ENCODE data around the gene GUCD1. TPM values are rescaled to one million over a fixed set of nuclear protein-coding genes. Genes with fewer than 3 reads are reported as not detected.

The GUCD1 gene
- total and polyA plus RNA-seq, 2 of the 8 experiments (the other 6 are each of a cell fraction or from before 2014, with no cell fraction given): 85.2 to 128 TPM

DNA sequence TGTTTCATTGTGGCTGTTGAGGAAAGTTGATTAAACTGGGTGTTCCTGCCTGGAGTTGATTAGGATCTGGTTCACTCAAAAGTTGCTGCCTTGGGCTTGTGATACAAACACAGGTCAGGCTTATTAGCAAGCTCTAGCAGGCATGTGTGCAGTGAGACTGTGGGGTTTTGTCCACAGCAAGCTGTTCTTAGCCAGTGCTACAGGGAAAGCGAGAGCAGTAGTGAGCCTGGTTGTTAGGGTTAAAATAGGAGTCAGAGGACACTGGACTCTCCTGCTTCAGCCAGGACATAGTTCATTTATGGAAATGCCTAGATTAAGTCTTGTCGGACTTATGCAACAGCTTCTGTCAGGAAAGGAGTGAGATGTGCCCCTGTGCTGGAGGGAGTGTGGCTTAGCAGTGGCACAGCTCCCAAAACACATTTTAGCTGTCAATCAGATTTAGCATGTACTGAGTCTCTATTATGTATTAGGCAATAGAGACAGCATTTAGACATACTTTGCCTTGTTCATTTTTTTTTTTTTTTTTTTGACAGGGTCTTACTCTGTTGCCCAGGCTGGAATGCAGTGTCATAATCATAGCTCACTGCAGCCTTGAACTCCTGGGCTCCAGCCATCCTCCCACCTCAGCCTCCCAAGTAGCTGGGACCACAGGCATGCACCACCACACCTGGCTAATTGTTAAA, 9.6 kb upstream of the GUCD1 start:
- H3K27me3 ChIP-seq (replicated peaks in 1 of 4; ENCODE audit: control insufficient read depth in 3 of 4, extremely low read depth in 1 of 4, insufficient read depth in 3 of 4, low read length in 3 of 4): no peaks in the 10 kb centered on the region
- ChIA-PET CTCF (ENCODE audit: partially characterized antibody) (interaction anchor here (0.9 kb wide), 1 partner anchor 14 kb away, joined by 3 read pairs; no protein-coding TSS in a partner anchor), POLR2A (ENCODE audit: partially characterized antibody) (interaction anchor here (1.3 to 9.0 kb wide), 5 partner anchors 9 to 27 kb away, joined by 3 to 91 read pairs (median 21); partner anchors contain the start of genes GUCD1, LRRC75B and SNRPD3)
- no peaks in the 10 kb centered on the region for H3K4me1 ChIP-seq (replicated peaks in 1 of 4; ENCODE audit: control insufficient read depth in 3 of 4, insufficient read depth in 4 of 4, low read length in 3 of 4)
- H3K27ac ChIP-seq (ENCODE audit: low read depth, low read length): no peak overlapping the region
- H3K23ac ChIP-seq (ENCODE audit: insufficient read length): no peak overlapping the region
- WGBS, 2 experiments (ENCODE audit: extremely low coverage in 1 of 2, insufficient coverage in 1 of 2, insufficient read length in 1 of 2, insufficient replicate concordance in 2 of 2, low coverage in 1 of 2, low lambda C conversion rate in 2 of 2, missing lambda C conversion rate in 1 of 2): 86% methylated on average over 2 of the region's 2 CpGs; no CpG with 5 or more reads in 1 of the 2 experiments
- no peak overlapping the region for H2AFZ ChIP-seq (ENCODE audit: low read length)
- no peak for FAIRE-seq
- peaks cover 18 to 62% (median 42%) of the 10 kb centered on the region in 4 experiments for H3K36me3 ChIP-seq (ENCODE audit: control insufficient read depth in 2 of 4, insufficient read depth in 4 of 4, low read length in 3 of 4)
- no peak overlapping the region for H4K8ac ChIP-seq (ENCODE audit: extremely low read depth, insufficient read depth, low read length)
- no peaks in the 10 kb centered on the region for H3K9me3 ChIP-seq (ENCODE audit: insufficient read depth in 2 of 2, low read depth in 1 of 2, low read length in 1 of 2)
- DNase-seq (ENCODE audit: low read depth in 1 of 2, low spot score in 2 of 2): no peak
- no peak overlapping the region for H2BK5ac ChIP-seq (ENCODE audit: low read depth, low read length)
- no peak overlapping the region for H2AK5ac ChIP-seq (ENCODE audit: low read depth, low read length)
- H3K79me1 ChIP-seq (ENCODE audit: low read depth, low read length): peaks cover 24% of the 10 kb centered on the region
- no peak overlapping the region for H3K4me2 ChIP-seq (ENCODE audit: insufficient read depth in 1 of 2, low read depth in 2 of 2, low read length in 2 of 2)
- peaks cover 46 to 77% of the 10 kb centered on the region in 2 experiments for H3K79me2 ChIP-seq (ENCODE audit: control insufficient read depth in 1 of 2, insufficient read depth in 2 of 2, low read length in 2 of 2)
- H4K20me1 ChIP-seq (replicated peaks in 1 of 2; ENCODE audit: control insufficient read depth in 1 of 2, insufficient read depth in 2 of 2, low read length in 2 of 2): peaks cover 15 to 40% of the 10 kb centered on the region in 2 experiments
- H3K9ac ChIP-seq (replicated peaks in 1 of 4; ENCODE audit: extremely low read depth in 1 of 4, low read depth in 3 of 4, low read length in 3 of 4): no peak overlapping the region
- no peak overlapping the region for H3K18ac ChIP-seq (ENCODE audit: extremely low read depth, low read length)
- H2BK120ac ChIP-seq (replicated peaks; ENCODE audit: low read depth, low read length): no peak overlapping the region
- no peak overlapping the region for H3K4ac ChIP-seq (replicated peaks; ENCODE audit: insufficient read length, low read depth, low read length)
- H3K56ac ChIP-seq (replicated peaks; ENCODE audit: insufficient read length, low read depth, low read length): no peak overlapping the region
- H2BK15ac ChIP-seq (ENCODE audit: low read length): no peak overlapping the region
- no peaks in the 10 kb centered on the region for H3K23me2 ChIP-seq (ENCODE audit: low read depth, low read length)
- H3K14ac ChIP-seq (ENCODE audit: insufficient read length): no peak overlapping the region
- H4K5ac ChIP-seq (ENCODE audit: insufficient read length, low read depth, low read length): no peak overlapping the region
- H2BK12ac ChIP-seq (ENCODE audit: low read depth, low read length): no peak overlapping the region
- H3K4me3 ChIP-seq (ENCODE audit: extremely low read depth in 1 of 4, insufficient read depth in 2 of 4, low read depth in 3 of 4, low read length in 4 of 4): no peak overlapping the region
- H4K91ac ChIP-seq (replicated peaks; ENCODE audit: insufficient read length, low read length): no peak overlapping the region
- H2BK20ac ChIP-seq (ENCODE audit: low read length): no peak overlapping the region
- no peak for TF ChIP-seq CTBP2 (IDR thresholded peaks at IDR 0.05; ENCODE audit: borderline replicate concordance, insufficient read depth, insufficient read length, low read length)
- no peak for TF ChIP-seq TBP (IDR thresholded peaks at IDR 0.05; ENCODE audit: low read depth, low read length)
- no peak for TF ChIP-seq CEBPB (IDR thresholded peaks at IDR 0.05; ENCODE audit: low read depth, low read length)
- TF ChIP-seq SP1 (IDR thresholded peaks at IDR 0.05; ENCODE audit: low read depth, low read length): no peak
- no peak for TF ChIP-seq CHD2 (IDR thresholded peaks at IDR 0.05; ENCODE audit: low read length)
